MM.1S (cell line): Measurements from ENCODE around the gene IL1B.

Experiments
- CTCF ChIP-seq: fragments of 300-600 bp; sonication (generic); IDR thresholded peaks from 2 replicates; pipeline ENCODE4 v1.5.1; 2016; ENCODE audit warnings: antibody characterized with exemption, low read length, mixed read lengths
- EZH2 ChIP-seq: fragments of 300-600 bp; sonication (generic); optimal IDR thresholded peaks from 2 replicates; pipeline ENCODE3; 2017; ENCODE audit warnings: low read depth, mild to moderate bottlenecking, antibody characterized with exemption, low read length, mixed read lengths
- EZH2phosphoT487 ChIP-seq: fragments of 300-600 bp; sonication (generic); IDR thresholded peaks from 2 replicates; pipeline ENCODE4 v1.6.1; 2018; ENCODE audit warnings: antibody characterized with exemption, low read length

GRCh38 chr2:112811276-112811831 is 25.2 kb downstream of the IL1B start:
- TF ChIP-seq EZH2 (no peak), CTCF (no peak), EZH2phosphoT487 (no peak)
